ENCODE results near the gene CYBC1. TPM values are rescaled to one million over a fixed set of nuclear protein-coding genes. Genes with fewer than 3 reads are reported as not detected.

The CYBC1 gene
- total and polyA plus RNA-seq, 4 donors = 30.3 to 83.0 (median 60.3) TPM

- 97% methylated on average over 5 of the region's 9 CpGs for WGBS (ENCODE audit: insufficient coverage)
- Histone ChIP-seq H3K9me3 (ENCODE audit: control insufficient read depth, insufficient read depth, low read length) (no peaks in the 10 kb centered on the region), H3K27ac (ENCODE audit: low read depth, low read length) (no peak overlapping the region), H3K4me3 (ENCODE audit: low read depth, low read length) (no peak overlapping the region), H3K4me1 (ENCODE audit: control insufficient read depth, insufficient read depth, low read length) (no peaks in the 10 kb centered on the region), H3K27me3 (ENCODE audit: control insufficient read depth, insufficient read depth, low read length) (no peaks in the 10 kb centered on the region), H3K36me3 (ENCODE audit: control insufficient read depth, insufficient read depth, low read length) (peaks cover 89% of the 10 kb centered on the region)
- DNase-seq (ENCODE audit: low read depth in 4 of 6, low spot score in 6 of 6) = no peak
These were observed 29.8 kb upstream of the CYBC1 start for GRCh38 chr17:82480318-82480717.

- no peak overlapping the region for H3K27ac ChIP-seq (ENCODE audit: low read depth, low read length)
- WGBS (ENCODE audit: insufficient coverage) = 97% methylated on average over 3 of the region's 5 CpGs
- H3K4me1 ChIP-seq (ENCODE audit: control insufficient read depth, insufficient read depth, low read length) = no peaks in the 10 kb centered on the region
- no peak overlapping the region for H3K4me3 ChIP-seq (ENCODE audit: low read depth, low read length)
- peaks cover 87% of the 10 kb centered on the region for H3K36me3 ChIP-seq (ENCODE audit: control insufficient read depth, insufficient read depth, low read length)
- no peak for DNase-seq (ENCODE audit: low read depth in 4 of 6, low spot score in 6 of 6)
- H3K9me3 ChIP-seq (ENCODE audit: control insufficient read depth, insufficient read depth, low read length) = no peaks in the 10 kb centered on the region
- no peaks in the 10 kb centered on the region for H3K27me3 ChIP-seq (ENCODE audit: control insufficient read depth, insufficient read depth, low read length)
These were observed 29.1 kb upstream of the CYBC1 start for GRCh38 chr17:82479602-82480001.

GRCh38 chr17:82477934-82478333, 27.4 kb upstream of the CYBC1 start:
- no peaks in the 10 kb centered on the region for H3K27me3 ChIP-seq (ENCODE audit: control insufficient read depth, insufficient read depth, low read length)
- WGBS (ENCODE audit: insufficient coverage) = 90% methylated on average over 8 of the region's 8 CpGs
- H3K36me3 ChIP-seq (ENCODE audit: control insufficient read depth, insufficient read depth, low read length) = peaks cover 81% of the 10 kb centered on the region

GRCh38 chr17:82475458-82475857, 24.9 kb upstream of the CYBC1 start:
- Histone ChIP-seq H3K27ac (ENCODE audit: low read depth, low read length) (no peak overlapping the region), H3K27me3 (ENCODE audit: control insufficient read depth, insufficient read depth, low read length) (no peaks in the 10 kb centered on the region), H3K36me3 (ENCODE audit: control insufficient read depth, insufficient read depth, low read length) (peaks cover 76% of the 10 kb centered on the region), H3K4me3 (ENCODE audit: low read depth, low read length) (no peak overlapping the region), H3K4me1 (ENCODE audit: control insufficient read depth, insufficient read depth, low read length) (no peaks in the 10 kb centered on the region), H3K9me3 (ENCODE audit: control insufficient read depth, insufficient read depth, low read length) (no peaks in the 10 kb centered on the region)
- no peak for DNase-seq (ENCODE audit: low read depth in 4 of 6, low spot score in 6 of 6)
- 94% methylated on average over 6 of the region's 8 CpGs for WGBS (ENCODE audit: insufficient coverage)

More at GRCh38 chr17:82477934-82478333, 27.4 kb upstream of the CYBC1 start:
- Histone ChIP-seq H3K4me1 (ENCODE audit: control insufficient read depth, insufficient read depth, low read length) (no peaks in the 10 kb centered on the region), H3K9me3 (ENCODE audit: control insufficient read depth, insufficient read depth, low read length) (no peaks in the 10 kb centered on the region), H3K4me3 (ENCODE audit: low read depth, low read length) (no peak overlapping the region), H3K27ac (ENCODE audit: low read depth, low read length) (no peak overlapping the region)
- no peak for DNase-seq (ENCODE audit: low read depth in 4 of 6, low spot score in 6 of 6)

GRCh38 chr17:82474223-82475010, 23.9 kb upstream of the CYBC1 start:
- no peak overlapping the region for H3K4me3 ChIP-seq (ENCODE audit: low read depth, low read length)
- H3K9me3 ChIP-seq (ENCODE audit: control insufficient read depth, insufficient read depth, low read length) = no peaks in the 10 kb centered on the region
- no peak overlapping the region for H3K27ac ChIP-seq (ENCODE audit: low read depth, low read length)
- peak in 1 of 6 donors; percentile 86 for DNase-seq (ENCODE audit: low read depth in 4 of 6, low spot score in 6 of 6)
- no peaks in the 10 kb centered on the region for H3K4me1 ChIP-seq (ENCODE audit: control insufficient read depth, insufficient read depth, low read length)
- WGBS (ENCODE audit: insufficient coverage) = 94% methylated on average over 4 of the region's 11 CpGs
- H3K27me3 ChIP-seq (ENCODE audit: control insufficient read depth, insufficient read depth, low read length) = no peaks in the 10 kb centered on the region
- H3K36me3 ChIP-seq (ENCODE audit: control insufficient read depth, insufficient read depth, low read length) = peaks cover 75% of the 10 kb centered on the region

GRCh38 chr17:82470065-82470464, 19.5 kb upstream of the CYBC1 start:
- Histone ChIP-seq H3K27ac (ENCODE audit: low read depth, low read length) (no peak overlapping the region), H3K4me3 (ENCODE audit: low read depth, low read length) (no peak overlapping the region), H3K36me3 (ENCODE audit: control insufficient read depth, insufficient read depth, low read length) (peaks cover 71% of the 10 kb centered on the region), H3K4me1 (ENCODE audit: control insufficient read depth, insufficient read depth, low read length) (no peaks in the 10 kb centered on the region), H3K9me3 (ENCODE audit: control insufficient read depth, insufficient read depth, low read length) (no peaks in the 10 kb centered on the region), H3K27me3 (ENCODE audit: control insufficient read depth, insufficient read depth, low read length) (no peaks in the 10 kb centered on the region)
- 100% methylated on average over 3 of the region's 7 CpGs for WGBS (ENCODE audit: insufficient coverage)
- no peak for DNase-seq (ENCODE audit: low read depth in 4 of 6, low spot score in 6 of 6)

- DNase-seq (ENCODE audit: low read depth in 4 of 6, low spot score in 6 of 6) = no peak
- H3K4me3 ChIP-seq (ENCODE audit: low read depth, low read length) = no peak overlapping the region
- no peak overlapping the region for H3K27ac ChIP-seq (ENCODE audit: low read depth, low read length)
- 95% methylated on average over 6 of the region's 7 CpGs for WGBS (ENCODE audit: insufficient coverage)
- no peaks in the 10 kb centered on the region for H3K9me3 ChIP-seq (ENCODE audit: control insufficient read depth, insufficient read depth, low read length)
- H3K36me3 ChIP-seq (ENCODE audit: control insufficient read depth, insufficient read depth, low read length) = peaks cover 78% of the 10 kb centered on the region
- H3K4me1 ChIP-seq (ENCODE audit: control insufficient read depth, insufficient read depth, low read length) = no peaks in the 10 kb centered on the region
- H3K27me3 ChIP-seq (ENCODE audit: control insufficient read depth, insufficient read depth, low read length) = no peaks in the 10 kb centered on the region
These were observed 18.1 kb upstream of the CYBC1 start for GRCh38 chr17:82468692-82469091.

- WGBS (ENCODE audit: insufficient coverage) = 84% methylated on average over 5 of the region's 7 CpGs
- H3K27ac ChIP-seq (ENCODE audit: low read depth, low read length) = no peak overlapping the region
- no peak overlapping the region for H3K4me3 ChIP-seq (ENCODE audit: low read depth, low read length)
- H3K36me3 ChIP-seq (ENCODE audit: control insufficient read depth, insufficient read depth, low read length) = peaks cover 88% of the 10 kb centered on the region
- H3K4me1 ChIP-seq (ENCODE audit: control insufficient read depth, insufficient read depth, low read length) = no peaks in the 10 kb centered on the region
- DNase-seq (ENCODE audit: low read depth in 4 of 6, low spot score in 6 of 6) = no peak
- H3K9me3 ChIP-seq (ENCODE audit: control insufficient read depth, insufficient read depth, low read length) = no peaks in the 10 kb centered on the region
- H3K27me3 ChIP-seq (ENCODE audit: control insufficient read depth, insufficient read depth, low read length) = no peaks in the 10 kb centered on the region
These were observed 14.6 kb upstream of the CYBC1 start for GRCh38 chr17:82465023-82465603.

GRCh38 chr17:82464567-82464929, 14.0 kb upstream of the CYBC1 start:
- peaks cover 86% of the 10 kb centered on the region for H3K36me3 ChIP-seq (ENCODE audit: control insufficient read depth, insufficient read depth, low read length)
- H3K27me3 ChIP-seq (ENCODE audit: control insufficient read depth, insufficient read depth, low read length) = no peaks in the 10 kb centered on the region
- no peaks in the 10 kb centered on the region for H3K9me3 ChIP-seq (ENCODE audit: control insufficient read depth, insufficient read depth, low read length)
- no peak for DNase-seq (ENCODE audit: low read depth in 4 of 6, low spot score in 6 of 6)
- 95% methylated on average over 9 of the region's 11 CpGs for WGBS (ENCODE audit: insufficient coverage)
- H3K4me3 ChIP-seq (ENCODE audit: low read depth, low read length) = no peak overlapping the region
- H3K4me1 ChIP-seq (ENCODE audit: control insufficient read depth, insufficient read depth, low read length) = peaks cover 5% of the 10 kb centered on the region
- no peak overlapping the region for H3K27ac ChIP-seq (ENCODE audit: low read depth, low read length)
